HEK293T (cell line): ENCODE measurements around the gene PER3.

ENCODE experiments used
- ARNT ChIP-seq: fragments of 450-650 bp; IDR thresholded peaks from 2 replicates; pipeline ENCODE4 v1.6.1; 2017; ENCODE audit warnings: mild to moderate bottlenecking
- BHLHE40 ChIP-seq: fragments of 450-650 bp; IDR thresholded peaks from 2 replicates; pipeline ENCODE4 v1.6.1; 2016; ENCODE audit warnings: mild to moderate bottlenecking, moderate library complexity, borderline replicate concordance
- ELF4 ChIP-seq: fragments of 450-650 bp; IDR thresholded peaks from 2 replicates; pipeline ENCODE4 v1.6.1; 2017; ENCODE audit warnings: antibody characterized with exemption
- FOXA1 ChIP-seq: fragments of 450-650 bp; IDR thresholded peaks from 2 replicates; pipeline ENCODE4 v1.6.1; 2016; ENCODE audit warnings: mild to moderate bottlenecking
- FOXK2 ChIP-seq: fragments of 450-650 bp; IDR thresholded peaks from 2 replicates; pipeline ENCODE4 v1.6.1; 2016; ENCODE audit warnings: mild to moderate bottlenecking
- FOXM1 ChIP-seq: fragments of 450-650 bp; IDR thresholded peaks from 2 replicates; pipeline ENCODE4 v1.6.1; 2017; ENCODE audit warnings: mild to moderate bottlenecking, borderline replicate concordance
- HDGF ChIP-seq: fragments of 450-650 bp; IDR thresholded peaks from 2 replicates; pipeline ENCODE4 v1.6.1; 2017; ENCODE audit warnings: antibody characterized with exemption, borderline replicate concordance
- L3MBTL2 ChIP-seq: fragments of 450-650 bp; conservative IDR thresholded peaks from 2 replicates; pipeline ENCODE4 v1.6.1; 2016; ENCODE audit warnings: mild to moderate bottlenecking
- NFRKB ChIP-seq: fragments of 450-650 bp; IDR thresholded peaks from 2 replicates; pipeline ENCODE4 v1.6.1; 2016; ENCODE audit warnings: mild to moderate bottlenecking, moderate library complexity
- SUZ12 ChIP-seq: fragments of 450-650 bp; IDR thresholded peaks from 2 replicates; pipeline ENCODE4 v1.6.1; 2016; ENCODE audit warnings: mild to moderate bottlenecking
- TARDBP ChIP-seq: fragments of 450-650 bp; IDR thresholded peaks from 2 replicates; pipeline ENCODE4 v1.6.1; 2016
- ZNF384 ChIP-seq: fragments of 450-650 bp; IDR thresholded peaks from 2 replicates; pipeline ENCODE4 v1.6.1; 2016

GRCh38 chr1:7770997-7771822 is 12.9 kb upstream of the PER3 start, which contains the start of gene VAMP3:
- no peak for TF ChIP-seq FOXA1
- TF ChIP-seq BHLHE40, result no peak
- TF ChIP-seq FOXM1, result no peak
- TF ChIP-seq ARNT, result no peak
- TF ChIP-seq L3MBTL2, result peak; percentile 22
- no peak for TF ChIP-seq TARDBP
- no peak for TF ChIP-seq ELF4
- TF ChIP-seq HDGF, result no peak
- no peak for TF ChIP-seq NFRKB
- no peak for TF ChIP-seq SUZ12
- no peak for TF ChIP-seq ZNF384
- TF ChIP-seq FOXK2, result no peak
